Suprapubic skin (tissue), 4 donors: ENCODE measurements around the gene BRME1.

Source experiments
- CTCF ChIP-seq, 2 donors: fragments of 200-600 bp in 1 of 2; fragments of 450-650 bp in 1 of 2; sonication (generic) in 1 of 2; IDR thresholded peaks; one replicate each; pipeline ENCODE4 v1.5.1; 2016 to 2019; ENCODE audit warnings: antibody characterized with exemption in 2 of 2, mild to moderate bottlenecking in 1 of 2, moderate library complexity in 1 of 2
- POLR2A ChIP-seq, 2 donors: fragments of 450-650 bp; IDR thresholded peaks; one replicate each; pipeline ENCODE4 v1.6.1; 2017; ENCODE audit warnings: antibody characterized with exemption in 2 of 2, mild to moderate bottlenecking in 2 of 2, moderate library complexity in 2 of 2
- POLR2AphosphoS5 ChIP-seq, 3 donors: sonication (generic); formaldehyde crosslinking; IDR thresholded peaks; one replicate each; pipeline ENCODE4 v1.6.1; 2017; ENCODE audit warnings: antibody characterized with exemption in 3 of 3

- TF ChIP-seq CTCF (IDR thresholded peaks at IDR 0.05): no peak
- TF ChIP-seq POLR2A (IDR thresholded peaks at IDR 0.05): no peak
- TF ChIP-seq POLR2AphosphoS5 (IDR thresholded peaks at IDR 0.05): no peak
Observed at GRCh38 chr19:13937479-13938300, 31.8 kb upstream of the BRME1 start.
